Measurements from ENCODE around the gene MIAT. TPM values are rescaled to one million over a fixed set of nuclear protein-coding genes. Genes with fewer than 3 reads are reported as not detected.

MIAT gene
- total RNA-seq, 1 experiment from 2014 or later: 0.14 TPM

GRCh38 chr22:26629988-26630761 is 27.2 kb upstream of the MIAT start:
- DNase-seq (ENCODE audit: low spot score): no peak
- in situ Hi-C loops (cut with HindIII; ENCODE audit: low sequenced_read_pairs): no loop called here

DNA sequence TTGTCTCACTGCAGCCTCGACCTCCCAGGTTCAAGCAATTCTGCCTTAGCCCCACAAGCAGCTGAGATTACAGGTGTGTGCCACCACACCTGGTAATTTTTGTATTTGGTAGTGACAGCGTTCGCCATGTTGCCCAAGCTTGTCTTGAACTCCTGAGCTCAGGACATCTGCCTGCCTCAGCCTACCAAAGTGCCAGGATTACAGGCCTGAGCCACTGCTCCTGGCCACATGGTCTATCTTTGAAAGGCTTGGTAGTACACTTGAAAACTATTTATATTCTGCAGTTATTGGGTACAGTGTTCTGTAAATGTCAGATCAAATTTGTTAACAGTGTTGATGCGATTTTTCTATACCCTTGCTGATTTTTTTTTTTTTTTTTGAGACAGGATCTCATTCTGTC is 26.1 kb upstream of the MIAT start:
- DNase-seq (ENCODE audit: low spot score): no peak
- in situ Hi-C loops (cut with HindIII; ENCODE audit: low sequenced_read_pairs): no loop called here

DNA sequence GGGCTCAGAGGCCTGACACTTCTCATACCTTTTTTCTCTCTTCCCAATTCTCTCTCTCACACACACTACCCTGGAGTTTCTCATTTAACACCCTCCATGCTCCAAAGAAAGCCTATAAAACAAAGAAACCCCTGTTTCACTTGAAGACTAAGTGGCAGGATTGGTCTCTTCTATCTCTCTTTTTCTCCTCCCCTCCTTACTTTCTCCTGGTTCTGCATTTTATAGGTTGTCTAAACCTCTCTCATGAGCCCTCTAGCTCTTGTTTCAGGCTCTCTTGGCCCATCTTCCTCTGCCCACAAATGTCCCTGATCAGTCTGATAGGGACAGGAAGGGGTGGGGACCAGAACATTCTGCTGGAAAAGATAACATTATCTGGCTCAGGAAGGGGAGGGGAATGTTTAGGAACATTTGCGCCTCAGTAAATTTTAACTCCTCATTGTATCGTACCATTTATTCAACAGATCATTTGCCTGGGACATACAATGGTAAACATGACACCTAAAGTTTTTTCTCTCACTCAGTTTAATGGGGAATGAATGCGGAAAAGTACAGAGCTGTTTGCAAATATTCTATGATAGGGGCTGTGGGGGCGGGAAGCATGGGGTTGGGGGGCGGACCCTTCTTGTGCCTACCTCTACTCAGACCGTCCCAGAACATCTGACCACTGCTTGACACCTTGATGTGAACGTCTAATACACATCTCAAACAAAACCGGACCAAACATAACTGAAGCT is 24.8 kb upstream of the MIAT start:
- in situ Hi-C loops (cut with HindIII; ENCODE audit: low sequenced_read_pairs): no loop called here
- DNase-seq (ENCODE audit: low spot score): no peak

DNA sequence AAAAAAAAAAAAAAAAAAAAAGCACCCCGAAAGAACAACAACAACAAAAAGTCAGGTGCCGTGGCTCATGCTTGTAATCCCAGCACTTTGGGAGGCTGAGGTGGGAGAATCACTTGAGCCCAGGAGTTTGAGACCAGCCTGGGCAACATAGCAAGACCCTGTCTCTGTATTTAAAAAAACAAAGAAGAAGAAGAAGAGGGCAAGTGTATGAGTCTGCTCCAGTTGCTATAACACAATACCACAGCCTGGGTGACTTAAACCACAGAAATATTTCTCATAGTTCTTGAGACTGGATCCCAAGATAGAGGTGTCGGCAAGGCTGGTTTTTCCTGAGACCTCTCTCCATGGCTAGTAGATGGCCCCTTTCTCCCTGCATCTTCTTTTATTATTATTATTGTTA is 23.2 kb upstream of the MIAT start:
- DNase-seq (ENCODE audit: low spot score): no peak
- in situ Hi-C loops (cut with HindIII; ENCODE audit: low sequenced_read_pairs): no loop called here

- DNase-seq (ENCODE audit: low spot score): no peak
- in situ Hi-C loops (cut with HindIII; ENCODE audit: low sequenced_read_pairs): no loop called here
Measured at GRCh38 chr22:26635117-26635516, 22.3 kb upstream of the MIAT start.

GRCh38 chr22:26636296-26636695 is 21.1 kb upstream of the MIAT start:
- in situ Hi-C loops (cut with HindIII; ENCODE audit: low sequenced_read_pairs): no loop called here

DNA sequence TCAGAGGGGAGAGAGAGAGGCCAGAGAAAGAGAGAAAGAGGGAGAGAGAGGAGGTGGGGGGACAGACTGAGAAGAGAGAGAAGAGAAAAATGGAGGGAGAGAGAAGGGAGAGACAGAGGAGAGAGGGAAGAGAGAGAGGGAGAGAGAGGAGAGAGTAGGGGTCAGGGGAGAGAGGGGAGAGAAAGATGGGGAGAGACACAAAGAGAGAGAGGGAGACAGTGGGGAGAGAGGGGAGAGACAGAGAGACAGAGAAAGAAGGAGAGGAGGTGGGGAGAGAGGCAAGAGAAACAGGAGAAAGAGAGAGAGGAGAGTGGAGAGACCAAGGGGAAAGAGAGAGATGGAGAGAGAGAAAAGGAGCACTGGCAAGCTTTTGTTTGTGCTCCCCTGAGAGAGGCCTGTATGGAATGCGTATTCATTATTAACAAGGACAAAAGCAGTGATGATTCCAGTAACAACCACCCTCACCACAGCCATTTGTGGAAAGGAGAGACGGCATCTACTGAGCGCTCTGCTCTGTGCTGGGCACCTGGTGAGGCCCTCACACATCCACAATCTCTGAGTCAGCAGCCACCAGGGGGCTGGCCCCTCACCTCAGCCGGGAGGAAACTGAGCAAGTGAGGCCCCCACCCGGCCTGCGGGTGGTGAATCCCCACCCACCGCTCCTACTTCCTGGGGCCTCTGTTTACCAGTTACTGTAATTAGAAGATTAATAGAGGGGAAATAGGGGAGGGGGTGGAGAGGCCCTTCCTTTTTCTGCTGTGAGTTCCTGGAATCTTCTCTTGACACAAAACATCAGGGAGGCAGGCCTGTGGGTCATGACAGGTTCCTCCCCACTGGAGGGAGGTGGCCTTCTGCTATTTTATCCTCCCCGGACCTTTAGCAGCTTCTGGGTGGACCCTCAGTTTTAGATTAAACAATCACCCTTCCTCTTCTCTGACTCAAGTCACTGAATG is 14.6 kb upstream of the MIAT start:
- no peak for DNase-seq (ENCODE audit: low spot score)
- in situ Hi-C loops (cut with HindIII; ENCODE audit: low sequenced_read_pairs): no loop called here

More at GRCh38 chr22:26636296-26636695, 21.1 kb upstream of the MIAT start:
- no peak for DNase-seq (ENCODE audit: low spot score)

DNA sequence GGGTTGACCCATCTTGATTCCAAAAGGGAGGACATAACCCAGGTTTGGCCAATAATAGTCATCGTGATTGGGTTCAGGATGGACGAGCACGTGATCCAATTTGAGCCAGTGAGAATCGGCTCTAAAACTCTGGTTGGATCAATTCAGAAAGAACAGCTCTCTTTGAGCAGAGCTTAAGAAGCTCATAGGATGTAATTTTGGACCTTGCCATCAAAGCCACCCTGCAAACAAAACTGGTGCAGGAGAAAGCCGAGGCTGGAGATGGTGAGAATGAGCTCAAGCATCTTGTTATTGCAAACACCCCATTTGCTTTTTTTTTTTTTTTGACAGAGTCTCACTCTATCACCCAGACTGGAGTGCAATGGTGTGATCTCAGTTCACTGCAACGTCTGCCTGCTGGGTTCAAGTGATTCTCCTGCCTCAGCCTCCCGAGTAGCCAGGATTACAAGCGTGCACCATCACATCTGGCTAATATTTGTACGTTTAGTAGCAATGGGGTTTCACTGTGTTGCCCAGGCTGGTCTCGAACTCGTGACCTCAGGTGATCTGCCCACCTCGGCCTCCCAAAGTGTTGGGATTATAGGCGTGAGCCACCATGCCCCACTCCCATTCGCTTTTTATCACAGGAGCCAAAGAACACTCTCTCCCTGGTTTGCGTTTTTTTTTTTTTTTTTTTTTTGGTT is 13.8 kb upstream of the MIAT start:
- no peak for DNase-seq (ENCODE audit: low spot score)
- in situ Hi-C loops (cut with HindIII; ENCODE audit: low sequenced_read_pairs): no loop called here

DNA sequence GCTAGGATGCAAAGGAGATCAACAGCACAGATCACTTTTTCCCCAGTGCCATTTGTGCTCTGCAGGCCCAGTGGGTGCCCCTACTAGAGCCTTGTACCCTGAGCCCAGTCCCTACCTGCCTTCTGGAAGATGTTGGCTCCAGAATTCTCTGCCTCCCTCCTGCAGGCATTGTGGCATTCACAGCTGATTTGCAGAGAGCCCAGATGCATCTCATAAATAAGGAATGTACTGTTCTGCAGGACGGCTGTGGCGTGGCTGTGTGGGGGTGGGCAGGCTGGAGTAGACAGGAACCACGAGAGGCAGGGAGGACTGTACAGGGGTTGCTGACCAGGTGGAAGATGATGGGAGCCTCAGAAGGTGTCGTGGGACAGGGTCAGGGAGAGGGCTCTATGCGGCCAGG is 11.2 kb upstream of the MIAT start:
- no peak for DNase-seq (ENCODE audit: low spot score)
- in situ Hi-C loops (cut with HindIII; ENCODE audit: low sequenced_read_pairs): no loop called here

DNA sequence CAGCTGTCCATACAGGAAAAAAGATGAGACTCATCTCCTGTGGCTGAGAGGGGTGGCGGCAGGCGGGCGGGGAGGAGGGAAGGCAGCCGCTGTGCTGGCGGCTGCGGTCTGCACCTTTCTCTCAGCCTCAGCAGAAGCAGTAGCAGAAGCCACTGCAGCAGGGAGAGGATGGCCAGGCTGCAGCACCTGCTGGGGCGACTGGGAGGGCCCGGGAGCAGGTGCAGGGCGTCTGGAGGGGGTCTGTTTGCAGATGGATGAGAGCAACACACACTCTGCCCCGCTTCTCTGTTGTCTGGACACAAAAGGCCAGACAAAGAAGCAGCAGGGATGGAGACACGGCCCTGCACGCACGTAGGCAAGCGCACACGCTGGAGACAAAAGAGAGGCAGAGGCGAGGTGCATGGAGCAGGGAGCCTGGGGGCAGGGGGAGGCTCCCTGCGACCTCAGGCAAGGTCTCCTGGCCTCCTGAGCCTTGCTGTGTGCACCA is 9.3 kb upstream of the MIAT start:
- in situ Hi-C loops (cut with HindIII; ENCODE audit: low sequenced_read_pairs): no loop called here
- no peak for DNase-seq (ENCODE audit: low spot score)

DNA sequence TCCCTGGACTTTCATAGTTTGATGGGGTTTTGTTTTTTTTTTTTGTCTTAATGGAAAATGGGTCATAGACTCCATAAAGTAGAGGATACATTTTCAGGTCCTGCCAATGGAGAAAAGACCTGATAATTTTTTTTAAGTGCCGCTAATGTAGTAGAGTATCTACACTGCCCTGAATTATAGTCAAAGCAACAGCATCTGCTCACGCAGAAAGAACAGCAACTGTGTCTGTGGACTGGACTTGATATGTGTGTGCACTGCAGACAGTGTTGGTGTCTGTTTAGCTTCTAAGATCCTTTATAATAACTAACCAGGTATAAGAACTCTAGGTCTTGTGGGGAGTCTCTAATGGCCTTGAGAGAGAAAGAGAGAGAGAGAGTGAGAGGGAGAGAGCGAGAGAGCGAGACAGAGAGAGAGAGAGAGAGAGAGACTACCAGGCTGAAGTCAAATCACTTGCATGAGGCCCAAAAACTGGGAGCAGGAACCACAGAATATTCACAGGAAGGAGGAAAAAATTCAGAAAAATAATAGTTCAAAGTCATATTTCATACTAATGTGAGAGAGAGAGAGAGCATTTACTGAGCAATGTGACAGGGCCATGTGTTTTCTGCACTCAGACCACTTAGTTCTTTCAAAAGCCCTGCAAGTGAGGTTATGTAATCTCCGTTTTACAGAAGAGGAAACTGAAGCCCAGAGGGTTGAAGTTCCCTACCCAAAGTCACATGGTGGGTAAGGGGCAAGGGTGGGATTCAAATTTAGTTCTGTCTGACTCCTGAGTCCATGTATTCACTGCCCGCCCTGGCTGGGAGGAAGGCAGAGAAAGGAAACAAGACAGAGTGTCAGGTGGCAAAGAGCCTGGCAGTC is 8.6 kb upstream of the MIAT start:
- in situ Hi-C loops (cut with HindIII; ENCODE audit: low sequenced_read_pairs): no loop called here

GRCh38 chr22:26650722-26651421 is 6.5 kb upstream of the MIAT start:
- in situ Hi-C loops (cut with HindIII; ENCODE audit: low sequenced_read_pairs): no loop called here
- no peak for DNase-seq (ENCODE audit: low spot score)

More for the DNA sequence above, 8.6 kb upstream of the MIAT start:
- DNase-seq (ENCODE audit: low spot score): no peak

- in situ Hi-C loops (cut with HindIII; ENCODE audit: low sequenced_read_pairs): no loop called here
- DNase-seq (ENCODE audit: low spot score): no peak
Measured at GRCh38 chr22:26651815-26652214, 5.6 kb upstream of the MIAT start.

DNA sequence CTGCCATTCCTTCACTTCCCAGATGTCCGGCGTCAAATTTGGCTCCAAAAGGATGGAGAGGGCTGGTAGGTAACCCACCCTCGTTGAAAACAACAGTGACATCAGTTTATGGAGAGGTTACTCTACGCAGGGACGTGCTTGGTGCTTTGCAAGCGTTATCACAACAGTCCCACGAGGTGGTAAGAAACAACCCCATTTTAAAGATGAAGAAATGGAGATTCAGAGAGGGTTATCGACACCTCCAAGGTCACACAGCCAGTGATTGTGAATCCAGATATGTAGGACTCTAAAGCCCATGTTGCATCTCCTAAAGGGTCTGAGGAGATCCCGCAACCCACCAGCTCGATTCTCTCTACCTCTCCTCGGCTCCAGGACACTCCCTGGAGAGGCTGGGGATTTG is 773 bp downstream of the MIAT start:
- in situ Hi-C loops (cut with HindIII; ENCODE audit: low sequenced_read_pairs): no loop called here

DNA sequence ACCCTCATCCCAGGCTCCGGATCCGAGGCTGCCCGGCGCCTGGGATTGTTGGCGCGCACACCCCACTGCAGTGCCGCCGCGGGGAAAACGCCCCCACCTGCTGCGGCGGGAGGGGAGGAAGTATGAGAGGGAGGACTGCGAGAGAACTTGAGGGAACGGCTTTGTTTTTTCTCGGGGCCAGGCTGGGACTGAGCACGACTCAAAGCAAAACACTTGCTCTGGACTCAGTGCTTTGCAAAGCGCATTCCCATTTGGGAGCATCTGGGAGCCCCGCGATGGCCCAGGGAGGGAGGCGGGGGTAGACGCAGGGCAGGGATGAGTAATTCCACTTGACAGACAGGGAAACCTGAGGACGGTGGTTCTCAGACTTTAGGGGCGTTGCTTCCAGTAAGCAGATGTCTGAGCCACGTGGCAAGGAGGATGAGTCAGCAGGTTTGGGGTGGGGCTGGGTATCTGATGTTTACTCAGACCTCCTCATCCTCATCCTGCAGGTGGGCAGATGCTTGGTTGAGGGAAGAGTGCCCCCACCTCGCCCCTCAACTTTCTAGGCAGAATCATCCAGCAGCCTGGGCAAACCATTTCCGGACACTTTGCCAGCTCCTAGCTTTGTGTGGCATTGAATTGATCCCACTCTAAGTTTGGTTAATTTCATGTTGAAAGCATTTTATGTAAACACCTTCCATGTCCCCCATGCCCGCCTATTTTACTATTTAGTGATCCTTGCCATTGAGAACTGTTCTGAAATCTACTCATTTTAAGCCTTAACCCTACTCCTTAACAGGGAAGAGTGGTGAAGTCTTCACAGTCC is 1.5 kb downstream of the MIAT start:
- no peak for DNase-seq (ENCODE audit: low spot score)
- in situ Hi-C loops (cut with HindIII; ENCODE audit: low sequenced_read_pairs): no loop called here

More for the DNA sequence above, 773 bp downstream of the MIAT start:
- no peak for DNase-seq (ENCODE audit: low spot score)

- DNase-seq (ENCODE audit: low spot score): no peak
- in situ Hi-C loops (cut with HindIII; ENCODE audit: low sequenced_read_pairs): no loop called here
Measured at GRCh38 chr22:26660356-26660755, 3.0 kb downstream of the MIAT start.
